ENCODE data around the gene LAYN. TPM values are rescaled to one million over a fixed set of nuclear protein-coding genes. Genes with fewer than 3 reads are reported as not detected.

LAYN gene
- total and polyA plus RNA-seq, 2 of the 13 experiments (the other 11 are each of a cell fraction or from before 2014, with no cell fraction given), result 0.17 TPM; not detected in 1

DNA sequence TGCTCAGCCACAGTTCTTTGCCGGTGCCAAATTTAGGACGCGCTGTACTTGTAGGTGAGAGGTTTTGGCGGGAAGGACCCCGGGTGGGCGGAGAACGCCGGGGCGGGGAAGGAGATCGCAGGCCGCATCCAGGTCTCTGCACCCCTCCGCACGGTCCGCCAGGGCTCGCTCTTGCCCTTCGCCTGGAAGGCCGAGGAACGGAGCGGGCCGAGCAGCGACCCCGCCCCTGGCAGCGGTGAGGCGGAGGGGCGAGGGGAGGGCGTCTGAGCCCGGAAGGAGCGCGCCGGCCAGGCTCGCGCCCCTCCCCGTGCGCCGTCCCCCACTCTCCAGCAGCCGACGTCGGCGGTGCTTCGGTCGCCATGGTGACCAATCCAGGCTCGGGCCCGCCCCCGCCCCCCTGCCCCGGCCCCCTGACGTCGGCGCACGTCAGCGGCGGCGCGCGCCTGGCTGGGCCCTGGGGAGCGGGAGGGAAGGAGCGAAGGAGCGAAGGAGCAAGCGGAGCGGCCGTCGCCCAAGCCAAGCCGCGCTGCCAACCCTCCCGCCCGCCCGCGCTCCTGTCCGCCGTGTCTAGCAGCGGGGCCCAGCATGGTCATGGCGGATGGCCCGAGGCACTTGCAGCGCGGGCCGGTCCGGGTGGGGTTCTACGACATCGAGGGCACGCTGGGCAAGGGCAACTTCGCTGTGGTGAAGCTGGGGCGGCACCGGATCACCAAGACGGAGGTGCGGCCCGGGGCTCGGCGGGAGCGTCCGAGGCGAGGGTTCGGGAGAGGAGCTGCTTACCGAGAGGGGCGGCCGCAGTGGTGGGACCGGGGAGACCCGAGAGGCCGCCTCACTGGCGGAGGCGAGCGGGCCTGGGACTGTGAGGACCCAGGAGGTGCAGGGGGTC is 61.7 kb downstream of the LAYN start, which contains the start of gene SIK2 (continued):
- no peak for TF ChIP-seq ZNF713 (CRISPR knock-in tag; IDR thresholded peaks at IDR 0.05)
- TF ChIP-seq ZNF552 (CRISPR knock-in tag; IDR thresholded peaks at IDR 0.05; ENCODE audit: borderline replicate concordance), result no peak; the same call in 1 of the 2 replicates
- TF ChIP-seq HHEX (CRISPR knock-in tag; IDR thresholded peaks at IDR 0.05), result no peak
- no peak for TF ChIP-seq ZNF235 (CRISPR knock-in tag; IDR thresholded peaks at IDR 0.05; ENCODE audit: borderline replicate concordance)
- TF ChIP-seq, protein P1, sequence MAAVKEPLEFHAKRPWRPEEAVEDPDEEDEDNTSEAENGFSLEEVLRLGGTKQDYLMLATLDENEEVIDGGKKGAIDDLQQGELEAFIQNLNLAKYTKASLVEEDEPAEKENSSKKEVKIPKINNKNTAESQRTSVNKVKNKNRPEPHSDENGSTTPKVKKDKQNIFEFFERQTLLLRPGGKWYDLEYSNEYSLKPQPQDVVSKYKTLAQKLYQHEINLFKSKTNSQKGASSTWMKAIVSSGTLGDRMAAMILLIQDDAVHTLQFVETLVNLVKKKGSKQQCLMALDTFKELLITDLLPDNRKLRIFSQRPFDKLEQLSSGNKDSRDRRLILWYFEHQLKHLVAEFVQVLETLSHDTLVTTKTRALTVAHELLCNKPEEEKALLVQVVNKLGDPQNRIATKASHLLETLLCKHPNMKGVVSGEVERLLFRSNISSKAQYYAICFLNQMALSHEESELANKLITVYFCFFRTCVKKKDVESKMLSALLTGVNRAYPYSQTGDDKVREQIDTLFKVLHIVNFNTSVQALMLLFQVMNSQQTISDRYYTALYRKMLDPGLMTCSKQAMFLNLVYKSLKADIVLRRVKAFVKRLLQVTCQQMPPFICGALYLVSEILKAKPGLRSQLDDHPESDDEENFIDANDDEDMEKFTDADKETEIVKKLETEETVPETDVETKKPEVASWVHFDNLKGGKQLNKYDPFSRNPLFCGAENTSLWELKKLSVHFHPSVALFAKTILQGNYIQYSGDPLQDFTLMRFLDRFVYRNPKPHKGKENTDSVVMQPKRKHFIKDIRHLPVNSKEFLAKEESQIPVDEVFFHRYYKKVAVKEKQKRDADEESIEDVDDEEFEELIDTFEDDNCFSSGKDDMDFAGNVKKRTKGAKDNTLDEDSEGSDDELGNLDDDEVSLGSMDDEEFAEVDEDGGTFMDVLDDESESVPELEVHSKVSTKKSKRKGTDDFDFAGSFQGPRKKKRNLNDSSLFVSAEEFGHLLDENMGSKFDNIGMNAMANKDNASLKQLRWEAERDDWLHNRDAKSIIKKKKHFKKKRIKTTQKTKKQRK (IDR thresholded peaks at IDR 0.05; ENCODE audit: low read length), result no peak
- no peak; the same call in 1 of the 2 replicates for TF ChIP-seq NR0B2 (CRISPR knock-in tag; IDR thresholded peaks at IDR 0.05)
- peak; percentile 90 for TF ChIP-seq SSRP1 (CRISPR knock-in tag; IDR thresholded peaks at IDR 0.05)
- TF ChIP-seq AGO2 (optimal IDR thresholded peaks at IDR 0.05; ENCODE audit: low read depth, low read length), result no peak
- peak; percentile 85 for TF ChIP-seq ZNF607 (CRISPR knock-in tag; IDR thresholded peaks at IDR 0.05; ENCODE audit: borderline replicate concordance)
- TF ChIP-seq, protein P2, sequence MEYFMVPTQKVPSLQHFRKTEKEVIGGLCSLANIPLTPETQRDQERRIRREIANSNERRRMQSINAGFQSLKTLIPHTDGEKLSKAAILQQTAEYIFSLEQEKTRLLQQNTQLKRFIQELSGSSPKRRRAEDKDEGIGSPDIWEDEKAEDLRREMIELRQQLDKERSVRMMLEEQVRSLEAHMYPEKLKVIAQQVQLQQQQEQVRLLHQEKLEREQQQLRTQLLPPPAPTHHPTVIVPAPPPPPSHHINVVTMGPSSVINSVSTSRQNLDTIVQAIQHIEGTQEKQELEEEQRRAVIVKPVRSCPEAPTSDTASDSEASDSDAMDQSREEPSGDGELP (IDR thresholded peaks at IDR 0.05; ENCODE audit: borderline replicate concordance, low read depth), result peak; percentile 18; the same call in 1 of the 2 replicates
- TF ChIP-seq DMAP1 (CRISPR knock-in tag; IDR thresholded peaks at IDR 0.05), result peak; percentile 59
- TF ChIP-seq BRCA1 (CRISPR knock-in tag; IDR thresholded peaks at IDR 0.05), result 0 out of 2 replicates have a peak, but pooled peaks have one; percentile 64
- TF ChIP-seq ZKSCAN5 (CRISPR knock-in tag; IDR thresholded peaks at IDR 0.05), result no peak
- TF ChIP-seq POLR2AphosphoS2 (IDR thresholded peaks at IDR 0.05; ENCODE audit: low read depth, low read length), result no peak
- no peak; the same call in 1 of the 2 replicates for TF ChIP-seq ZNF777 (CRISPR knock-in tag; IDR thresholded peaks at IDR 0.05)
- no peak for TF ChIP-seq ZNF572 (CRISPR knock-in tag; IDR thresholded peaks at IDR 0.05)
- TF ChIP-seq ZNF329 (CRISPR knock-in tag; IDR thresholded peaks at IDR 0.05; ENCODE audit: low read depth), result peak; percentile 79
- peak; percentile 88 for TF ChIP-seq HDAC2 (CRISPR knock-in tag; IDR thresholded peaks at IDR 0.05)
- TF ChIP-seq IKZF4 (CRISPR knock-in tag; IDR thresholded peaks at IDR 0.05; ENCODE audit: borderline replicate concordance, low read depth, not compliant biosample characterization), result no peak
- TF ChIP-seq TIGD3 (CRISPR knock-in tag; IDR thresholded peaks at IDR 0.05; ENCODE audit: borderline replicate concordance), result peak; percentile 55; the same call in 1 of the 2 replicates
- no peak for TF ChIP-seq ZNF296 (CRISPR knock-in tag; conservative IDR thresholded peaks at IDR 0.05)
- TF ChIP-seq THYN1 (CRISPR knock-in tag; IDR thresholded peaks at IDR 0.05; ENCODE audit: borderline replicate concordance, low read depth), result no peak
- TF ChIP-seq TRIM22 (IDR thresholded peaks at IDR 0.05), result no peak
